Neural crest cell (in vitro differentiated cells): ENCODE data around the gene SNAPC2. TPM values are rescaled to one million over a fixed set of nuclear protein-coding genes. Genes with fewer than 3 reads are reported as not detected.

Source experiments
- DNase-seq: peaks from one replicate; pipeline ENCODE4 v3.0.0; 2021; ENCODE audit warnings: low read depth, mixed read lengths, low spot score
- H3K27ac Mint-ChIP-seq: one replicate; pipeline ENCODE4 v1.8.0; 2021; ENCODE audit warnings: mild to moderate bottlenecking, mixed read lengths; ENCODE audit not compliant: unreplicated experiment
- H3K27me3 Mint-ChIP-seq: 2 replicates; pipeline ENCODE4 v1.8.0; 2021; ENCODE audit warnings: low read depth, mild to moderate bottlenecking, mixed read lengths
- H3K36me3 Mint-ChIP-seq: 2 replicates; pipeline ENCODE4 v1.8.0; 2021; ENCODE audit warnings: low read depth, mild to moderate bottlenecking, mixed read lengths
- H3K4me1 Mint-ChIP-seq: 2 replicates; pipeline ENCODE4 v1.8.0; 2021; ENCODE audit warnings: mixed read lengths
- H3K4me3 Mint-ChIP-seq: one replicate; pipeline ENCODE4 v1.8.0; 2021; ENCODE audit warnings: mild to moderate bottlenecking, mixed read lengths
- H3K9me3 Mint-ChIP-seq: 2 replicates; pipeline ENCODE4 v1.8.0; 2021; ENCODE audit warnings: mixed read lengths
- total RNA-seq: library from RNA; stranded (reverse); gene quantifications from 2 replicates; pipeline ENCODE4 v1.2.1, GENCODE V29; 2021
- TF ChIP-seq, protein P1 (sequence below): fragments of 200-600 bp; sonication (generic); conservative IDR thresholded peaks from 2 replicates; pipeline ENCODE4 v1.5.0; 2021; ENCODE audit warnings: antibody characterized with exemption, mild to moderate bottlenecking

The SNAPC2 gene
- total RNA-seq, 1 donor from 2014 or later: 19.1 TPM

DNA sequence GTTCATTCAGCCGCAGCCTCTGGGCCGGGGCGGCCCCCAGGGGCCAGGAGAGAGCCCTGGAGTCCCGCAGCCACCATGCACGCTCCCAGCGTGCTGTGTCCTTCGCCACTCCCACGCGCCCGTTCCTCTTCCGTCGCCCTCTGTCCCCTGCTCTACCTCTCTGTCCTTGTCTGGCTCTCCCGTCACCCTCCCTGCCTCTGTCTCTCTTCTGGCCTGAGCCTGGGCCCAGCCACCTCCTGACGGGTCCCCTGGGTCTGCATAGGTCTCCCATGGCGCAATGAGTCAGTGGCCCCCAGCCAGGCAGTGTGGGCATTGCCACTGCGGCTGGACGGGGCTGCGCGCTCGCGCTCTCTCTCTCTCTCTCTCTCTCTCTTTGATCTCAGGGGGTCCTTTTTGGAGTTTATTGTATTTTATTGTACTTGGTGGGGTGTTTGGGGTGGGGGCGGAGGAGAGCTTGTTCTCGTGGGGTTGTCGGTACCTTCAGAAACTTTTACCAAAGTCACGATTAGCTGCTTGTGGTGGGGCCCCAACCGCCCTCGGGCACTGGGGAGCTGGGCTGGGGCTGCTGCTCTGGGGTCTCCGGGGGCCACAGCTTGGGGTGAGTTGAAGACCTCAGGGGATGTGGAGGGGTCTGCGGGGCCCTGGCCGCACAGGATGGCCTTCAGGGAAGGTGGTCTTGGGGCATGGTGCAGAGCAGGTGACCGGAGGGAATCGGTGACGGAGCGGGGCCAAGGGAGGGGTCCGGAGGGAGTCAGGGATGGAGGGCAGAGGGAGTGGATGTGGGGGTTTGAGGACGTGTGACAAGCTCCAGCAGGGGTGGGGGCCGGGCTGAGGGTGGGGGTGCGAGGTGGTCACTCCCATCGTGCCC lies 7.2 kb upstream of the SNAPC2 start:
- Mint-ChIP-seq H3K4me1 (peaks cover 10% of the 10 kb centered on the region), H3K4me3 (peak overlapping the region; percentile 64), H3K27ac (no peak overlapping the region), H3K36me3 (no peaks in the 10 kb centered on the region), H3K9me3 (no peaks in the 10 kb centered on the region), H3K27me3 (peaks cover 46% of the 10 kb centered on the region)
- TF ChIP-seq, protein P1, sequence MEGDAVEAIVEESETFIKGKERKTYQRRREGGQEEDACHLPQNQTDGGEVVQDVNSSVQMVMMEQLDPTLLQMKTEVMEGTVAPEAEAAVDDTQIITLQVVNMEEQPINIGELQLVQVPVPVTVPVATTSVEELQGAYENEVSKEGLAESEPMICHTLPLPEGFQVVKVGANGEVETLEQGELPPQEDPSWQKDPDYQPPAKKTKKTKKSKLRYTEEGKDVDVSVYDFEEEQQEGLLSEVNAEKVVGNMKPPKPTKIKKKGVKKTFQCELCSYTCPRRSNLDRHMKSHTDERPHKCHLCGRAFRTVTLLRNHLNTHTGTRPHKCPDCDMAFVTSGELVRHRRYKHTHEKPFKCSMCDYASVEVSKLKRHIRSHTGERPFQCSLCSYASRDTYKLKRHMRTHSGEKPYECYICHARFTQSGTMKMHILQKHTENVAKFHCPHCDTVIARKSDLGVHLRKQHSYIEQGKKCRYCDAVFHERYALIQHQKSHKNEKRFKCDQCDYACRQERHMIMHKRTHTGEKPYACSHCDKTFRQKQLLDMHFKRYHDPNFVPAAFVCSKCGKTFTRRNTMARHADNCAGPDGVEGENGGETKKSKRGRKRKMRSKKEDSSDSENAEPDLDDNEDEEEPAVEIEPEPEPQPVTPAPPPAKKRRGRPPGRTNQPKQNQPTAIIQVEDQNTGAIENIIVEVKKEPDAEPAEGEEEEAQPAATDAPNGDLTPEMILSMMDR: no peak
- no peak for DNase-seq

DNA sequence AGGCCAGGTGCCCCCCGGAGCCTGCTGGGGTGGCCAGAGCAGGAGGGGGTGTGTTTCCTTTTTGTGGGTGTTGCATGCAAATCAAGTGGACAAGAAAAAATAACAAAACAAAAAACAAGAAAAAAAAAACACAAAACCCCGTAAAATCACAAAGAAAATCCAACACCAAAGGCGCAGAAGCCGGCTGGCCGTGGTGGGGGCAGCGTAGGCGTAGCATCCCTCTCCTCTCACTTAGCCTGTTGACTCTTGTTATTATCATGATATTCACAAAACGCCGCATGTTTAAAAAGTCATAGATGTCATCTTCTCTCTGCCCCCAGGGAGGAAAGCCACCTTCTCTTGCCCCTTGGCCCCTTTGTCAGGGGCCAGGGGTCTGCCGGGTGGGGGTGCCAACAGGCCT lies 6.5 kb upstream of the SNAPC2 start:
- H3K27ac Mint-ChIP-seq: no peak overlapping the region
- H3K27me3 Mint-ChIP-seq: peaks cover 53% of the 10 kb centered on the region
- peaks cover 10% of the 10 kb centered on the region for H3K4me1 Mint-ChIP-seq
- H3K36me3 Mint-ChIP-seq: no peaks in the 10 kb centered on the region
- TF ChIP-seq, protein P1: no peak
- H3K4me3 Mint-ChIP-seq: peak overlapping the region; percentile 59
- no peaks in the 10 kb centered on the region for H3K9me3 Mint-ChIP-seq
- DNase-seq: no peak

DNA sequence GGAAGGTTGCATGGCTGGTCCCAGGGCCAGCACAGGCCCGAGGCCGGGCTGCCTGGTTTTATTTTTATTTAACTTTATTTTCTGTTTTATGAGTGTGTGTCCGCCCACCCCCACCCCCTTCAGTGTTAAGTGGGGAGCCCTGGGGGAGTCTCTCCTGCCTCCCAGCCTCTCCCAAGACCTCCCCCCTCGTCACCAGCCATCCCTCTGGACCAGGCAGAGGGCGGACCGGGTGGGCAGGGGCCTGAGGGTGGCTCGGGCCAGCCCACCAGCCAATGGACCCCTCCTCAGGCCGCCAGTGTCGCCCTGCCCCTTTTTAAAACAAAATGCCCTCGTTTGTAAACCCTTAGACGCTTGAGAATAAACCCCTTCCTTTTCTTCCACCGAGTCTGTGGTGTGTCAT lies 6.0 kb upstream of the SNAPC2 start:
- Mint-ChIP-seq H3K36me3 (no peaks in the 10 kb centered on the region), H3K27me3 (peaks cover 56% of the 10 kb centered on the region), H3K9me3 (no peaks in the 10 kb centered on the region), H3K27ac (no peak overlapping the region), H3K4me1 (peaks cover 10% of the 10 kb centered on the region), H3K4me3 (peak overlapping the region; percentile 34)
- DNase-seq: no peak
- TF ChIP-seq, protein P1: no peak

DNA sequence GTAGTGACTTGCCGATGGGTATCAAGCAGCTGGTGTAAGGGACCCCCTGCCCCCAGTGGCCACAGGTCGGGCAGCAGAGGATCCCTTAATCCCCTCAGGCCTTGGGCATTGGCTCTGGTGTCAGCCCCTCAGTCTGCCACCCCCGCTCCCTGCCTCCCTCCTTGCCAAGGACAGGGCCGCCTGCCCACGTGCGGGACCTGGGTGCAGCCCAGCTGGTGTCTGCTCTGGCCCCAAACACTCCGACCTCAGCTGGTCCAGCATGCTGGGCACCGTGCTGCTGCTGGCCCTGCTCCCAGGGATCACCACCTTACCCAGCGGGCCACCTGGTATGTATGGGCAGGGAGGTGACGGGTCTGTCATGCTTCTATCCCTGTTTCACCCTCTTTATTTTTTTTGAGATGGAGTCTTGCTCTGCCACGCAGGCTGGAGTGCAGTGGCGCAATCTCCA lies 5.5 kb upstream of the SNAPC2 start, which contains the start of gene TGFBR3L:
TSS of gene TGFBR3L (plus strand) at position 233 of the 448 bp plus-strand sequence.
- DNase-seq: no peak
- H3K27ac Mint-ChIP-seq: no peak within 1 kb of the TSS
- TF ChIP-seq, protein P1: no peak
- H3K36me3 Mint-ChIP-seq: no peaks in the 10 kb centered on the region
- peaks cover 59% of the 10 kb centered on the region for H3K27me3 Mint-ChIP-seq
- H3K4me3 Mint-ChIP-seq: peak within 1 kb of the TSS; percentile 81
- peaks cover 12% of the 10 kb centered on the region for H3K4me1 Mint-ChIP-seq
- H3K9me3 Mint-ChIP-seq: no peaks in the 10 kb centered on the region

DNA sequence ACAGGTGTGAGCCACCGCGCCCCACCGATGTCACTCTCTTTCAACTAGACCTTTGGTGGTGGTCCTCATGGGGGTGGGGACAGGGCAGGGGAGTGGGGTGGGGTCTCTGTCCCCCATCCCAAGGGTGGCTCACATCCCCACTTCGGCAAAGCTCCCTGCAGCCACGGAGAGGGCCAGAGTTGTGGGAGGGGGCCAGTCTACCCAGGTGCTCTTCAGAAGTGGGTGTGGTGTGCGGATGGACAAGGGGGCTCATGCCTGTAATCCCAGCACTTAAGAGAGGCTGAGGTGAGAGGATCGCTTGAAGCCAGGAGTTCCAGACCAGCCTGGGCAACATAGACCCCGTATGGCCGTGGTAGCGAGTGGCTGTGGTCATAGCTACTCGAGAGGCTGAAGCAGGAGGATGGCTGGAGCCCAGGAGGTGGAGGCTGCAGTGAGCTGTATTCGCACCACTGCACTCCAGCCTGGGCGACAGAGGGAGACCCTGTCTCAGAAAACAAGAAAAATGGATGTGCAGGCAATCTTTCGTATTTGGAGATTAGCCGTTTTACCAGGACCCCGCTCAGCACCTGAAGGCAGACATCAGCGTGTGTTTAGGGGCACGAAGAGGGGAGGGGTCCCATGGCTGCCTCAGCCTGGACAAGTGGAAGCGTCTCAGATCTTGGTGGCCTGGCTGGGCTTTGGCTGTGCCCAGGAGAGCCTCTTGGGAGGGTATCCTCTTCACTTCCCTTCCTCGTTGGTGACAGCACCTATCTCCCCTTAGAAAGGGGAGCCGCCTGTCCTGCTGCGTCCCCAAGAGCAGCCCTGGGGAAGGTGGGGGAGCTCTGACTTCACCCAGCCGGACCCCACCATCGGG lies 4.7 kb upstream of the SNAPC2 start:
- TF ChIP-seq, protein P1: no peak
- no peaks in the 10 kb centered on the region for H3K9me3 Mint-ChIP-seq
- H3K4me1 Mint-ChIP-seq: peaks cover 18% of the 10 kb centered on the region
- H3K27ac Mint-ChIP-seq: no peak overlapping the region
- no peaks in the 10 kb centered on the region for H3K36me3 Mint-ChIP-seq
- DNase-seq: no peak
- H3K4me3 Mint-ChIP-seq: peak overlapping the region; percentile 81
- H3K27me3 Mint-ChIP-seq: peaks cover 65% of the 10 kb centered on the region
